SH-SY5Y (cell line): ENCODE results near the gene HEMK1.
A peak's percentile ranks its signal among the peaks of the same experiment; 100 is the strongest.

Experiments
- GATA2 ChIP-seq: IDR thresholded peaks from 2 replicates; pipeline ENCODE4 v1.6.1; 2011; ENCODE audit warnings: mild to moderate bottlenecking, low read depth, low read length
- GATA3 ChIP-seq: IDR thresholded peaks from 2 replicates; pipeline ENCODE4 v1.6.1; 2011; ENCODE audit warnings: low read depth, mild to moderate bottlenecking, low read length, moderate library complexity

HEMK1 gene

DNA sequence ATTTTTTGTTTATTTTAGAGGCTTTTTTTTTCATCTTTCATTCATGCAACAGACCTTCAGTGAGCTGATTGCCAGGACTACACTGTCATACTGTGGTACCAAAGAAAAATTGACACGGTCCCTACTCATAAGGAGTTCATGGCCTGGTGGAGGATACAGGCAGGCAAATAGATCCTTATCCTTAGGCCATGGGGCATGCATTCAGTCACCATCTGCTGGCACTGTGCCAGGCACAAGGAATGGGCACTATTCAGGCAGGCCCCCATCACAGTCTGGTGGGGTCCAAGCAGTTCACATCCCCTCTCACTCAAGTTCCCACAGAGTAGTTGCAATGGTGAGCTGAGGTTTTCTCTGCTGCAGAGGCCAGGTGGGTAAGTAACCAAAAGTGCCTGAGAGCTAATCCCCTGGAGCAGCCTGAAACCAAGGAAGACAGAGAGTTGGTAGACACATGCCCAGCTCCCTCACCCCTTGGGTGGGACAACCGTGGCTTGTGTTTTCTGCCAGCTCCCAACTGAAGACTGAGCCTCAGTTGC lies 25.0 kb downstream of the HEMK1 start:
- no peak for TF ChIP-seq GATA3
- peak; percentile 51; the same call in 1 of the 2 replicates for TF ChIP-seq GATA2

DNA sequence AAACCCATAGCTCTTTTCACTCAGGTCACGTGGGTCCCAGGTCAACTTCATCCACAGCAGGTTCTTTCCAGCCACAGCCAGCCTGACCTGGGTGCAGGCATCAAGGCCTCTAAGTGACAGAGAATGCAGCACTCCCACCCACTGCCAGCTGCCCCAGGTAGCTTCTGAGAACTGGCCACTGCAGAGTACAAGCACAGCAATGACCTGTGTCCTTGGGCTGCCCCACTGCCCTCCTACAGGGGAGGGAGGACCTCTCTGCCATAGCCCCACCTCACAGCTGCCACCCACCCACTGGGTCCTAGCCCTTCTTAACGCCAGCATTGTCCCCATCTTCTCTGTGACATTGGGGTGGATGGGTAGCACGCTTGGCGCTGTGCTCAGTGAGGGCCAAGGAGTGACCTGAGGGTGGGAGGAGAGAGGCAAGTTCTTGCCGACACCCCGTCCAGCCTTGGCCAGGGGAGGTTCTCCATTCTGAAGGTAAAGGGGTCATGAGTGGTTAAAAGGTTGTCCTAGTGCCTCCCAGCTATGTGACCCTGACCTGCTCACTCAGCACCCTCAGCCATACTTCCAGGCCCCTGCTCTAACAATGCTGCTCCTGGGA lies 29.9 kb downstream of the HEMK1 start:
- TF ChIP-seq GATA3, result no peak
- TF ChIP-seq GATA2, result no peak

DNA sequence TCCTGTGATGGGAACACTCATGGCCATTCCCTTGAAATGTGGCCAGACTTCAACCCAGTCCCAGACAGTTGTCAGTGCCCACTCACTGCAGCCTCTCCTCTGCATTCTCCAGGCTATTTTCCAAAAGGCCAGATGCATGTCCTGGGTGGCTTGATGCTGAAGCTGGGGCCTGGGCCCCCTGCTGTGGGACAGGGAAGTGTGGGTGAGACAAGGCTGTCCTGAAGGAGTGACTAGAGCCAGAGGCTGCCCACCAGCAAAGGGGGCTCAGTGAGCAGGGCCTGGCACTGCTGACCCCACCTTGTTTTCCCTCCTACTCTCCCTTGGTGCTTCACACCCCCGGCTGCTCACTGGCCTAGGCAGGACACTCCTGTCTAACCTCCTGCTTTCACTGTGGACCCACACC lies 30.4 kb downstream of the HEMK1 start:
- no peak for TF ChIP-seq GATA3
- no peak for TF ChIP-seq GATA2

DNA sequence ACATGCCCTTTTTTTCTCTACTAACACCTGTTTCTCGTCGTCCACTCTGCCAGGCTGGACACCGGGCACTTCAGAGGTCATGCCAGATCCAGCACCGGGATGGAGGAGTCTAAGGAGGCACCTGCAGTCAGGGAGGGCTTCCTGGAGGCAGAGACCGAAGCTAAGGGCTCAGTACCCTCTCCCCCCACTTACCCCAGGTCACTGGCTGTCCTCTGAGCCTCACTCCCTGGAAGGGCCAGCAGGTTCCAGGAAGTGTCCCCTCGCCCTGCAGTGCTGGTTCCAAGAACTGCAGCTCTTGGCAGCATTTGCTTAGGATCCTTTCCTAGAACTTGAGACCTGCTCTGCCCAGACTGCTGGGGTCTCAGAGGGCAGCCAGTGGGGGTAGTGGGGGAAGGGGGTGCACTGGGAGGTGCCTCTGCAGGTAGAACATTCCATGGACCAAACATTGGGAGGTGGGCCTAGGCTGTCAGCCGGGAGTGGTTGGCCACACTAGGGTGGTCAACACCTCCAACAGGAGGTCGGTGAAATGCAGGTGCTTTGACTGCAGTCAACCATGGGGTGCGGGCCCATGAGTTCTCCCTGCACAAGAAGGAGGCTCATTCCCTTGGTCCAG lies 30.9 kb downstream of the HEMK1 start:
- TF ChIP-seq GATA3 (no peak), GATA2 (no peak)

- no peak for TF ChIP-seq GATA3
- no peak for TF ChIP-seq GATA2
Observed at GRCh38 chr3:50600841-50601591, 31.7 kb downstream of the HEMK1 start.

DNA sequence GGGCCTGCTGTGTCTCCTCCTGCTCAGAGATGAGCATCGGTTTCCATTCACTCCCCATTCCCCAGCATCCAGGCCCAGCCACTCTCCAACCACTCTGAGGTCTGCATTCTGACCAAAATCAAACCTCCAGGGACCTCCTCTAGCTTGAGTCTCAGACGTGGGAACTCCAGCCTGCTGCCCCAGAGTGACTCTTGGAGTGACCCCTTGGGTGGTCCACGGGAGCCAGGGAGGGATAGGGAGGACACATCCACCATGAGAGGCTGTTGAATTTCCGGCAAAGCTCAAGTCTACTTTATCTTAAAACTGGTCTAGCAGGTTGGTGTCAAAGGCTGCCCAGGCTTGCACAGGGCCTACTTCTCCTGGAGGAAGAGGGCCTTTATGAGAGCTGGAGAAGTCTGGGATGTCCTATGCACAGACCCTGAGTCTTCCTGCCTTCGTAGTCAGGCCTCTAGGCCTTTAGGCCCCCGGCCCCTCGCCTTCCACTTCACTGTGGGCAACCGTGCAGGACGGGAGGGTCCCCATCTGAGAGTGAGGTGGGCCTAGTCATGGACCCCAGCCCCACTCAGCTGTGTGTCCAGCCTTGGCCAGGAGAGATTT lies 33.4 kb downstream of the HEMK1 start:
- TF ChIP-seq GATA2, result no peak
- no peak for TF ChIP-seq GATA3

DNA sequence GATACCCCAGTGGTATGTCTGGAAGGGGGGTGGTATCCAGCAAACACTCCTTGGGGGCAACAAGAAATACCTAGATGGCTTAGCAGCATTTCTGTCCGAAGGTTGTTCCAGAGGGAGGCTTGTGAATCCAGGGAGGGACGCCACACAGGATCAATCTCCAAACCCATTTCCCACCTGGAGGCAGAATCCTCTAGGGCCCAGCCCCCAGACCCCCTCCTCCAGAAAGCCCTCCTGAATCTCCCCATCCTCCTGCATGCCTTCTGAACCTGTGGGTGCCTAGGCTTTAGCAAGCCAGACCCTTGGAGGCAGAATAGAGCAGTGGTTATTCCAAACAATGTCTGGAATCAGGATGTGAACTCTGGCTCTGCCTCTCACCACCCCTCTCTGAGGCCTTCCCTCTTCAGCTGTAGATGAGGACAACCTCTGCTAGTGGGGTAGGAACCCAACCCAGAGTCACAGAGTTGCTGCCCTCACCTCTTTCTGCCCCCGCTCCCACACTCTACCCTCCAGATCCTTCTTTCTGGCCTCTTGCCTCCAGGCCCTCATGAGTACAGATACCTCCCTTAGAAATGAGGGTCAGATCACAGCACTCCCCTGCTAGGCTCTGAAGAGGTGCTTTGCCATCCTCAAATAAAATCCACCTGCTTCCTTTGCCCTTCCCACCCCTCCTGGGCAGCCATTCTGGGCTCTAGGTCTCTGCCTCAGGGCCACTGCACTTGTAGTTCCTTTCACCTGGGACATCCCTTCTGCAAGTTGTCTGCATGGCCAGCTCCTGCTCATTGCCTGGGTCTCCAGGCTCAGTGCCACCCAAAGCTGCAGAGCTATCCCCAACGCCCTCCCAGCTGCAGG lies 34.2 kb downstream of the HEMK1 start:
- TF ChIP-seq GATA3 (no peak), GATA2 (no peak)

- no peak for TF ChIP-seq GATA3
Observed at GRCh38 chr3:50604110-50604621, 34.8 kb downstream of the HEMK1 start.

DNA sequence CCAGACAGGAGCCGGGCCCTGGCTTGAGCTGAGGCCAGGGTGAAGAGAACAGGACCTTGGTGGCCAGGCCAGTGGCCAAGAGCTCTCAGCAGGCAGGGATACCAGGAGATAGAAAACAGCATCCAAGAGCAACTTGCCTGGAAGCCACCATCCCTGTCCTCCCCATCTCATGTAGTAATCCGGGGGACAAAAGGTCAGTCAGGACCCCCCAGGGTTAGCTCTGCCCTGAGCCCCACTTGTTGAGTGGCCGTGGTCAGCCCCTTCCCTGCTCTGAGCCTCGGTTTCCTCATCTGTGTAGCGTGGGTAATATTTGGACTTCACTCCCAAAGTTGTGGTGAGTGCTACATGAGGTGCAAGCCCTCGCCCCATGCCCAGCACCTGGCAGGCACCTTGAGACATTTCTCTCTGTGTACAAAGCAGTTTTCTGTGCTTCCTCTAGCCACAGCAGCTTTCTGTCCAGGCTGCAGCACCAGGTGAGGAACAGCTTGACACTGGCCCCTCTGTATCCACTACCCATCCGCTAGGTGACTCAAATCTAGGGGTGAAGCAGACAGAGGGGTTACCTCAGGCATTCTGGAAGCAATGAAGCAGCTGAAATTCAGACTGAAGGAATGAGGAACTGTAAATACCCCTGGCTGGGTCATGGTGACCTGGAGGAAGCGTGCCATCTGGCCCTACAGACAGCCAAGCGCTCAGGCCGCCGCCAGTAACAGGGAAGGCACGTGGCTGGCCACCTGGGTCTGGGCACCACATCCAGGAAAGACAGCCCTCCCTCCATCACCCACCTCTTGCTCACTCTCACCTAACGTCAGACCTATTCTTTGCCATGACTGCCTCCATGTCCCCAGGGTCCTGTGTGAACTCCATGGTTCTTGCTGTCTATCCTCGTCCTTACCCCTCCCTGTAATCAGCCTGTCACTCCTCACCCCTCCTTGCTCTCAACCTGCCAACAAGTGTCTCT lies 35.6 kb downstream of the HEMK1 start:
- TF ChIP-seq GATA3 (no peak), GATA2 (no peak)

DNA sequence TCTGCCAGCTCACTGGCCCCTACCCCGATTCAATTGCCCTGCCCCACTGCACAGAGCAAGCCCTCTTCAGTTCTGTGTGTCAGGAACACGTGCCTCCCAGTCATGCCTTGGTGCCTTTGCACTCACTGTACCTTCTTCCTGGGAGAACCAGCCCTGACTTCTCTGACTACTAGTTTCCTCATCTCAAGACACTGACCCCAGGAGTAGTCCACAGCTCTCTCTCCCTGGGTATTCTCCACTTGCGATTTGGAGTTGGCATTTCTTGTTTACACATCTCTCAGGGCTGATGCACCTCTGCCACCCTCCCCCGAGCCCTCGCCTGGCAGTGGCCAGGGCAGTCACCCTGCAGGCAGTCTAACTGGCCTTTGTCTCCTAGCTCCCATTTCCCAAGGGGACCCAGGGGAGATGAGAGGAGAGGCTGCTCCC lies 36.6 kb downstream of the HEMK1 start:
- TF ChIP-seq GATA2 (no peak), GATA3 (no peak)

DNA sequence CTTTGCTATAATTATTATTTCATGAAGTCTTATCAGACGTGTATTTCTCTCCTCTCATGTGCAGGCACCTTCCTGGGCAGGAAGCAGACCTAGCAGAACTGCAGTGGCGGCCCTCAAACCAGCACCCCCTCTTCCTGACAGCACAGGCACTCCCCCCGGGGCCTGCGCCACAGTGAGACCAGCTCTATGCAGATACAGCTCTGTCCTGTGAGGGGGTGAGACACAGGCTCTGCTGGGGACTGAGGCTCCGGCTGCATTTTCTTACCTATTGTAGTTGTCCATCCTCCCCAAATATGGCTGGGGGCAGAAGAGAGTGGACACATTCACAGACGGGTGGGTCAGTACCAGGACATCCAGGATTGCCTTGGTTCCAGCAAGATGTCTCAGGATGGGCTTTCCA lies 37.3 kb downstream of the HEMK1 start:
- TF ChIP-seq GATA3 (no peak), GATA2 (no peak)

GRCh38 chr3:50607271-50608091 lies 38.2 kb downstream of the HEMK1 start:
- TF ChIP-seq GATA3, result no peak
- TF ChIP-seq GATA2, result no peak

- no peak for TF ChIP-seq GATA2
- no peak for TF ChIP-seq GATA3
Observed at GRCh38 chr3:50608278-50608677, 39.0 kb downstream of the HEMK1 start.
